ENCODE results near the gene EIPR1.

EIPR1 gene

DNA sequence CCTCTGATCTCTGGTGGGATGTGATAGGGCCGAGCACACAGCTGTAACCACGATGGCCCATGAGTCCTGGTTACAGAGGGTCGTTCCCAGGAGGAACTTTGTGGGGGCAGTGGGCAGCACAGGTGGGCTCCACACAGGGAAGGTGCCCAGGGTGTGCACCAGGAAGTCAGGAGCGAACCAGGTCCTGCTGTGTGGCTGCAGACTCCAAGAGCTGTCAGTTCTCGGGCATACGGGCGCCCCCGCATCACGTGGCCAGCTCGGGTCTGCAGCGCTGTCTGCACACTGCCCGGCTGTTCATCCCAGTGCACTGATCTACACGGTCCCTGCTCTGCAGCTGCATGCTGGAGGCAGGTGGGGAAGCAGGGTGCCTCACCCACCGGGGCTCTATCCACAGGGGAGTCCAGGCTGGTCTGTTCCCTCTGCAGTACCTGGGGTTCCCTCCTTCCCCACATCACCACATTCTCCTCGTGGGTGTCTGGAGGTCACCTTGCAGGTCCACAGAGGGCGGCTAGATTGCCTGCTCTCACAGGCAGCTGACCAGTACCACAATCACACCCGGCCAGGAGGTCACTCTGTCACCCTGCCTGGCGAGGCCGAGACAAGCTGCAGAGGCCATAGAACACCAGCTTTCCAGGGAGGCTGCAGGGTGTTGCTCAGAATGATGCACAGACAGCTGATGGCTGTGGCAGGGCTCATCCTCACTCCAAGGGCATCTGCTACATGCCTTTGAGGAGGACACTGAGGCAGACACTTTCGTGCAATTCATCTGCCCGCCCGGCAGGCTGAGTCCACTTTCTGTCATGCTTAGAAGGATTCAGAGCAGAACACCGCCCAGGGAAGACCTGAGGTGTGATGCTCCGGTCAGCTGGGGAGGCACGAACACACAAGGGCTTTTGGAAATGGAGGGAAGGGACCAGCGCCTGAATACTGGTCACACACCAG is 202.7 kb downstream of the EIPR1 start:
- no peak for DNase-seq (ENCODE audit: low read depth)

DNA sequence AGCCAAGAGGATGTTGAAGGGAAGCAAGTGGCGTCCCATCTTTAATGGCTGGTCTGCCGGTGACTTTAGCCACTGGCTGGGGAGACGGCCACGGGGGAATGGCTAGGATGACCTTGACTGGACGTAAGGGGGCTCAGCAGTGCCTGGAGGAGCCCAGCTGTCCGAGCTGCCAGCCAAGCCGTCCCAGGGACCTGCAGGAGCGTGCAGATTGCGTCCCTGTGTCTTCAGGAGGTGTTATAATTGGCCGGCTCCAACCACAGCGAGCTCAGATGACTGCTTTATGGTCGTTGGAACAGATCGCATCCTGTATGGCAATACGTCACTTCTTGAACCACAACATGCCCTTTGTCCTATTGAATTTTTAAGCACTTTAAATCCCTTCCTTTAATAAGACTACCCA is 204.6 kb downstream of the EIPR1 start:
- DNase-seq (ENCODE audit: low read depth), result no peak

DNA sequence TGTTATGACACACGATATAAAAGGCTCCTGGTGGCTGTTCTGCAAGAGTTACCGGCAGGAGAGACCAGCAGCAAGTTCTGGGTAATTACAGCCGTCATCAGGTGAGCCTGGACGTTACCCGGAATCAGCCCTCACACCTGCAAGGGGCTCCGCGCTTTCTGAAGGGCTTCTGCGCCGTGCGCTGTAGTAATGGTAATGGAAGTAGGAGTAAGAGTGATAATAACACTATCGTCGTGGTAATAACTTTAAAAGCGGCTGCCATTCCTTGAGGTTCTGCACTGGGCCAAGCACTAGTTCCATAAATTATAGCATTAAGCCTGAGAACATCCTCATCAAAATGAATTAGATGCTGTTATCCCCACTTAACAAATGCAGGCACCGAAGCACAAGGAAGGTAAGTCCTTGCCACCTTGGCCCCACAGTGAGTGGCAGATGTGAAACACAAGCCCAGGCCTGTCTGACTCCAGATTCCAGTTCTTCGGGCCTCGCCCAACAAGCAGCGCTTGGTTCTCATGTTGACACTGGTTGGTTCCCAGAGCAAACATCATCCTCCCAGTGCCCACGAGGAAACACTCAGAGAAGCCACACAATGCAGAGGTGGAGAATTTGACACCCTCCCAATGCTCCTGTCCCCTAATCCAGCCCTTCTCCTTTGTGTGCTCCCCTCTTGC is 205.2 kb downstream of the EIPR1 start:
- no peak for DNase-seq (ENCODE audit: low read depth)

DNA sequence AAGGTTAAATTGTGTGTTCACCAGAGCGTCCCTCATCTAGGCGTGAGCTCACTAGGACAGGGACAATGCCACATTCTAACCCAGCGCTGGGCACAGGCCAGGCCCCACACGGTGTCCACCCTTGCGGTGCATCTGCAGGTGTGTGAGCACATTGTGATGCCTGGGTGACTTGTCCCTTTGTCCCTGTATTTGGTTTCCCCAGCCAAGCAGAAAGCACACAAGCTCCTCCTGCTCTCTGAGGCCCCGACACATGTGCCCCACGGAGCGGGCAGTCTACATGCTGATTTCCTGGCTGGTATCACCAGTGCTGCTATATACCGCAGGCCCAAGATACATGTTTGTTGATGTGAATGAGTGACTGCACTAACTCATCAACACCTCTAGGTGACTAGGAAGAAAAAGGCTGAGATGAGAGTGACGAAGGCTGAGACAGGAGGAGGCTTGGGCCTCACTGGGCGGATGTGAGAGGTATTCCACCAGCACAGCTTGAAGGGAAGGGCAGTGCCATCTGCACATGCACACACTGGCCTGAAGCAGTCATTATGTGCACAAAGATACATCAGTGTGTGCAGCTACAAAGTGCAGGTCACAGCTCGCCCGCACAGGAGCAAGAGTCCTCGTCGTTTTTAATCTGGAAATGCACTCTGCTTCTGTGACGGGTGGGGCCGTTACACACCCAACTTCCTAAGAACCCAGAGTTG is 205.9 kb downstream of the EIPR1 start:
- DNase-seq (ENCODE audit: low read depth), result no peak

DNA sequence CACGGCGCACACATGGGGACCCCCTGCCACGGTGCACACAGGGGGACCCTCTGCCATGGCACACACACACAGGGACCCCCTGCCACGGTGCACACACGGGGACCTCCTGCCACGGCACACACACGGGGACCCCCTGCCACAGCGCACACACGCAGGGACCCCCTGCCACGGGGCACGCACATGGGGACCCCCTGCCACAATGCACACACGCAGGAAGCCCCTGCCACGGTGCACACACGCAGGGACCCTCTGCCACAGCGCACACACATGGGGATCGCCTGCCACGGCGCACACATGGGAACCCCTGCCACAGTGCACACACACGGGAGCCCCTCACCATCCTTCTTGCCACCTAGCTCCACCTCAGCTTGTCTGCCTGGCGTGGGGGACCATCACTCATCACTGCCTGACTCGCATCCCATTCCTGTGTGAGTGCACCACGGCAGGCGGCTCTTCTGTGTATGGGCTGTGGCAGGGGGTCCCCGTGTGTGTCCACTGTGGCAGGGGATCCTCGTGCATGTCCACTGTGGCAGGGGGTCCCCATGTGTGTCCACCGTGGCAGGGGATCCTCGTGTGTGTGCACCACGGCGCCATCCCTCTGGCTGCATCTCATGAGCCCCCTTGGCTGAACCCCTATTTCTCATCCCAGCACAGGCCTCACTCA is 206.7 kb downstream of the EIPR1 start:
- no peak for DNase-seq (ENCODE audit: low read depth)

DNA sequence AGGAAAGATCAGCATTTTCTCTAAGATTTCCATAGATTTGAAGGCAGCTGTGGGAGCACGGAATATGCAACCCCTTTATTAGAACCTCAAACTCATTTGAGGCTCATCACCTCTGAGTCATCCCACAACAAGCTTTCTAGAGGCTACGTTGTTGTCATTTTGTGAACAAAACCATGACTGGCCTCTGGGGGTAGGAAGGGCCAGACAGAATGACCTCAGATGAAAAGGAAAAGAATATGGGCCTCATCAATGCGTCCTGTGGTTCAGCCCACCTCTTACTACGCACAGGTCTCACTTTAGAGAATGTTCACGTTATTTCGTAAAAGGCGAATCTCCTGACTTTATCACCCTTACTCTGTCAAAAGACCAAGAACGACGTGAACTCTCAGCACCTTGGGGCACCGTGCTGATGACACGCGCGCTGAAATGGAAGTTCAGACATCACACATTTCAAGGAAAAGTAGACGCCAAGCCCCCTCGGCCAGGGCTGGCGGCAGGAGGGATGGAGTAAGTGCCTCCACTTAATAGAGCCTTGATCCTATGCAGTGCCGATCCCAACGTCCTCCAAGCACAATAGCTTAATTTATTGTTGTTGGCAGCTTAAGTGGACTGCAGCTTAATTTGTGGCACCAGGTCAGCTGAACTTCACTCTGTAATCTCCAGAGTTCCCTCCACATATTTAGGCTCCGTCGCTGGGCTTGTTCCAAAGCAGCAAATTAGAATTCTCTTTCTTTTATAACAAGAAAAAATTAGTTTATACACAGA is 208.3 kb downstream of the EIPR1 start:
- peak; percentile 14 for DNase-seq (ENCODE audit: low read depth)

DNA sequence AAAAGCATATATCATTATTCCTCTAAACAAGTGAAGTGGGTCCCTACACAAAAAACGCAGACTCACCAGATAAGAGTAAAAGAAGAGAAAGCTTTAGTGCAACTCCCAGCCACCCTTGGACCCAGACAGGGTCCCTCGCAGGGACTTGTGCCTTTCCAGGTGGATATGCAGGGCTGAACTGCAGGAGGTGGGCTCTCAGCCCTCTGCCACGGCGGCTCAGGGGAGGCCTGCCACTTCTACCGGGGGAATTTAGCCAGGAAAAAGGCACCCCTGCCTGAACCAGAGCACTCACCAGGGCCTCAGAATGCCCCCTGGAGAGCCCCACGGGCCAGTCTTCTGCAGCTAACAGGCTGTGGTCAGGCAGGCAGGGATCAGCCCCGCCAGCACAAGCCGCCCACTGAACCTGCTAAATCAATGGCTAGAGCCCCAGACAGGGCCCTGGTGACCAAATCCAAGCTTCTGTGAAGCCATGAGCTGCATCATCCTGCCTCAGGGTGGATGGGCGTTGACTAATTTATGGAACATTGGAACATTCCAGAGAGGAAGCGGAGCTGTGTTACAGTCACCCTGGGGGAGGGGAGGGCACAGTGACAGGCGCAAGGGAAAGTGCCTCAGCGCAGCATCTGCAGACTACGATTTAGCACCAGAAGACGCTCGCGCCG is 209.3 kb downstream of the EIPR1 start:
- DNase-seq (ENCODE audit: low read depth), result peak; percentile 59

DNA sequence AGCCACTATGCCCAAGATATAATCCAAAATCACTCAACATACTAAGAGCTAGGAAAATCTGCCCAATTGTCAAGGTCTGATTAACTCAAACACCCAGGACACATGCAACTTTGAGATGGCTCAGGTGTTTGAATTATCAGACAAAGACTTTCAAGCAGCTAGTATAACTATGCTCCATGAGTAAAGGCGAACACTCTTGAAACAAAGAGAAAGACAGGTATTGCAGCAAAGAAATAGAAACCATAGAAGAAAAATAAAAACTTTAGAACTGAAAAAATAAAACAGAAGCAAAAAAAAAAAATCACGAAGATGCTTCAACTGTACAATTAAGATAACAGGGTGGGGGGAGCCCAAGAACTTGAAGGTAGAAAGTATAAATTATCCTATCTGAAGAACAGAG is 214.2 kb downstream of the EIPR1 start:
- DNase-seq (ENCODE audit: low read depth), result no peak

DNA sequence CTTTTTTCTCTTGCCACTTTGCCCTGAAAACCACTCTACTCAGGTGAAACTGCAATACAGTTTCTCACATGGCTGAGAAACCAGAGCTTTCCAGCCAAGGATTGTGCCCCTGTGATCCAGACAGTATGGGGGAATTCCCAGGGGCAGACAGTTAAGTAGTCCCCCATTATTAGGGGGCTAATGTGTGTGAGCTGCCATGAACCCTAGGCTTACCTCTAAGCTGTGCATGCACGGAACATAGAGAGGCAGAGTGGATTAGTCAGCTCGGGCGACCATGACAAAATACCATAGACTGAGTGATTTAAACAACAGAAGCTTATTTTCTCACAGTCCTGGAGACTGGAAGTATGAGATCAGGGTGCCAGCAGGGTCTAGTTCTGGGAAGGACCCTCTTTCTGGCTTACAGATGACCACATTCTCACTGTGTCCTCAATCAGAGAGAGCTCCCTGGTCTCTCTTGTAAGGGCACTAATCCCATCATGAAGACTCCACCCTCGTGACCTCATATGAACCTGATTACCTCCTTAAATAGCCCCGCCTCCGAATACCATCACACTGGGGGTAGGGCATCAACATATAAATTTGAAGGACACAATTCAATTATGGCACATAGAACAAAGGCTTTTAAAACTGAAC is 215.1 kb downstream of the EIPR1 start:
- DNase-seq (ENCODE audit: low read depth), result no peak

DNA sequence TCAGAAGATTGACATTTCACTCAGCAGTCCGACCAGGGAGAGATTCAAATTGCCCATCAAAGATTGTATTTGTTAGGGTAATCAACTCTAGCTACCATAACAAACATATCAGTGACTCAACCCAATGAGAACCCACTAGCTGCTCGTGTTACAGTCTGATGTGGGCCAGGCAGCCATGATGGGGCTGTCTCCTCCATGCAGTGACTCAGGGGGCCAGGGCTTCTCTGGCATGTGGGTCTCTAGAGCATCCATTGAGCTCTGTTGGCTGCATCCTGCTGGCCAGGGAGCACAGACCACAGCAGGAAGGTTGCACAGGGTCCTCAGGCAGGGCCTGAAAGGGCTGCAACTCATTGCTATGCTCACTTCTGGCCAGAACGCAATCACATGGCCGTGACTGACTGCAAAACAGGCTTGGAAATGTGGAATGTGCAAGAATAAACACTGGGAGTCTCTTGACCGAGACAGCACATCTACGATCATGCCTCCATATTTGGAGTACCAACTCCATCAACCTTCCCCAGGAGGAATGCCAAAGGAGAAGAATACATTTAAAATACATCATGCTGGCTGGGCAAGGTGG is 216.8 kb downstream of the EIPR1 start:
- DNase-seq (ENCODE audit: low read depth), result no peak

DNA sequence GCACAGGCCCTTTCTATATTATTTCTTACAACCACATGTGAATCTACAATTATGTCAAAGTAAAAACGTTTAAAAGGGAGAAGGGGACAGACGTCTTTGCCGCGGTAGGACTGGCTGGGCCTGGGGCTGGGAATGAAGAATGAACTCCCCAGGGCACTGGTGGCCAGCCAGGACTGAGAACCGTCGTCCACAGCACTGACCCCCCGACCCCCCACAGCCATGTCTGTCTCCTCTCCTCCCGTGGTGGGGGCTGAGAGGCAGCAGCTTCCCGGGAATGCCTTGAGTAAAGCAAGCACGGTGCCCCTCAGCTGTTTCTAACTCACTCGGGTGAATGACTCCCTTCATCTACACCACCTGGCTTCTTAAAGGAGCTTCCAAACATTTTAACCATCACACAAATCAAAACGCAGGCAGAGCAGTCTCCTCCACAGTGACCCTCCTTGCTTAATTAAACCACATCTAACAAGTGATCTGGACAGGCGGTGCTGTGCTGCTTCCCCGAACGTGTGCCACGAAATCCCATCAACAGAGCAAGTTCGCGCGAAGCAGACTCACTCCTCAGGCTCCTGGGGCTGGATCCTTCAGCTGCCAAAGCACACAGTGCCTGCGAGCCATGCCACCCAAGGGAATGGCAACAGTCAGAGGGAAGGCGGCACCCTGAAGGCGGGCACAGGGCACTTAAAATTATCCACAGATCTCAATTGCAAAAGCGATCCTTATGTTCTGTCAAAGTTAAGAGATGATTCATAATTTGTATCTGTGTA is 217.7 kb downstream of the EIPR1 start:
- DNase-seq (ENCODE audit: low read depth), result no peak

DNA sequence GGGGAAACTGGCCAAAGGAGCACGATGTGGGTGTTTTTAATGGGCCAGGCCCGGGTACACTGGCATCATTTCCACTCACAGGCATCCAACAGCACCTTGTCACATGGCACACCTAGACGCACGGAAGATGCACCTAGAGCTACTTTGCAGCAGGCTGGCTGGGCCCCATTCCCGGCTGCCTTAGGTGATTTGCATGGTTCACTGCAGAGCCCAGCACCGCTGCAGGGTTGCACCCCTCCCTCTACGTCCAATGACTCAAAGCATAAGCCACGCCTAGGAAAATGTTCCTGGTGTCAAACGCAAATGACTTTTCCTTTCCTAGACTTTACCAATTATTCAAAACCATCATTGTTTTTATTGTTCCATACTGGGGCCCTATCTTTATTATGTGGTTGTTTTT is 222.9 kb downstream of the EIPR1 start:
- DNase-seq (ENCODE audit: low read depth), result no peak

DNA sequence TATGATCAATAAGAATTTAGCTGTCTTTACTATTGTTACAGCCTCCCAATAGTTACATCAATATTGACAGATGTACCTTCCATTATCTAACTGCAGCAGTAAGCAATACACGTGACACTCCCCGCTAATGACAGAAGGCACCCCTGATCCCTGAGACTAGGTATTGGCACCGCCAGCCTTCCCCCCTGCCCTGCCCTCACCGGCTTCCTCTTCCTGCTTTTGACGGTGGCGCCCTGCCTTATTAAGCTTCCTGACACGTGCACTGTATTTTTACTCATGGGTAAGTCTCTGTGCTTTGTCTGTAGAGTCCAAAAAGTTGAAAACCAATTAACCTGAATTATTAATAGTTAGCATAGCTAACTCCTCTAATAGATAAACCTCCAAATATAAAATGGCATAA is 223.5 kb downstream of the EIPR1 start:
- no peak for DNase-seq (ENCODE audit: low read depth)

DNA sequence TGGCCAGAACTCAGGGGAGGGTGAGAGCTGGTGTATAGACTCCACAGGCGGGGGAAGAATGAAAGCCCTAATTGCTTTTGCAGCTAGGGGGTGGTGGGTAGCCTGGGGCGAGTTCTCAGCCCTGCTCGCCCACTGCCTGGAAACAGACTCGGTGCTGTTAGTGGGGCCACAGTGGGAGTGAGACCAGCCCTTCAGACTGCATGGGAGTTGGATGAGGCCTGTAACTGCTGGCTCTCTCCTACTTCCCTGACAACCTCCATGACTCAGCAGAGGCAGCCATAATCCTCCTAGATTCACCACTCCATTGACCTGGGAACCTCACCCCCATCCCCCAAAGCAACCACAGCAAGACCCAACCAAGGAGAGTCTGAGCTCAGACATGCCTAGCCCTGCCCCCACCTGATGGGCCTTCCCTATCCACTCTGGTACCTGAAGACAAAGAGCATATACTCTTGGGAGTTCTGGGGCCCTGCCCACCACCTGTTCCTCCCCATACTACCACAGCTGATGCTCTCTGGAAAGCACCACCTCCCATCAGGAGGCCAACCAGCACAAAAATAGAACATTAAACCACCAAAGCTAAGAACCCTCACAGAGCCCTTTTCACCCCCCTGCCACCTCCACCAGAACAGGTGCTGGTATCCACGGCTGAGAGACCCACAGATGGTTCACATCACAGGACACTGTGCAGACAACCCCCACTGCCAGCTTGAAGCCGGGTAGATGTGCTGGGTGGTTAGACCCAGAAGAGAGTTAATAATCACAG is 226.3 kb downstream of the EIPR1 start:
- DNase-seq (ENCODE audit: low read depth), result no peak

DNA sequence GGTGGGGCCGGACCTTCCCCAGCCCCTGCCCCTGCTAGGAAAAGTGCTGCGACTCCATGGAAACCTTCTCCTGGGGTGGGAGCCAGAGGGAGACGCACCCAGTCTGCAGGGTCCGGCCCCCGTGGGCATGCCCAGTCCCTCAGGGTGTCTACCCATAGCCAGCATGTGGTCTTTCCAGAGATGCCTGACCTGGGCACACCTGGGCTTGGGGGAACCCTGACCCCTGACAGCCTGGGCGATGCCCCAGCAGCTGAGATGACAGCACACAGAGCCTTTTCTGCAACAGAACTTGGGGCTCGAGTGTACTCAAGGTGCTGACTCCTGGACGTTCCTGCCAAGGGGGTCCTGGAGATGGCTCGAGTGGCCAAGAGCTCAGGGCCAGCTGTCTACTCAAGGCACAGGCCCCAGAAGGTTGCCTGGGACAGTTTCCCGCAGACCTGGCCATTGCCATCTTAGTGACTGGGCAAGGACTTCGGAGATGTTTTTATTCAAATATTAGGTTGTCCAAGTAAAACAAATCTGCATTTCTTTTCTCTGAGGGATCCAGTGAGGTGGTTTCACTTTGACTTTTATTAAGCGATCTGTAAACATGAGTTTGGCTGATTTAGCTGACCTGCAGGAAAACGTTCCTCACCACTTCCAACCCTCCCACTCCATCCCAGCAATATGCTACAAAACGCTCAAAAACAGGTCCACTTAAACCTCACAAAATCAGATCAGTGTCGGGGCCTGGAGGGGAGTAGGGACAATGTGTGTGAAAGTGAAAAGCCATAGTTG is 228.0 kb downstream of the EIPR1 start:
- no peak for DNase-seq (ENCODE audit: low read depth)

DNA sequence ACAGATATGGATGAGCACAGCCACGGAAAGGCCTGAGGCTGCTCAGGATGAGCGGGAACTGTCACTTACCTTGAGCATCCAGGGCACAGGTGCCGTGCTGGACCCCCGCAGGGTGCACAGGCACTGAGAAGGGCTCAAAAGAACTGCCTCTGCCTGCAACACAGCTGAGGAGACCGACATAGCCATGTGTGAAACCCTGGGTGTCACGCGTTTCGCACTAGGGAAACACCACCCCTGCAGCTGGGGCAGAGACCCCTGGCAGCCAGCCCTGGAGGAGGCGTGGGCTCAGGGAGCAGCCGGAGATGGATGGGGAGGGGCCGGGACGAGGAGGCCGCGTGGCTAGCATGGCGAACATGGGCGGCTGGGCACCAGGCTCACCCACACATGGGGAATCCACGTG is 228.9 kb downstream of the EIPR1 start:
- DNase-seq (ENCODE audit: low read depth), result no peak

DNA sequence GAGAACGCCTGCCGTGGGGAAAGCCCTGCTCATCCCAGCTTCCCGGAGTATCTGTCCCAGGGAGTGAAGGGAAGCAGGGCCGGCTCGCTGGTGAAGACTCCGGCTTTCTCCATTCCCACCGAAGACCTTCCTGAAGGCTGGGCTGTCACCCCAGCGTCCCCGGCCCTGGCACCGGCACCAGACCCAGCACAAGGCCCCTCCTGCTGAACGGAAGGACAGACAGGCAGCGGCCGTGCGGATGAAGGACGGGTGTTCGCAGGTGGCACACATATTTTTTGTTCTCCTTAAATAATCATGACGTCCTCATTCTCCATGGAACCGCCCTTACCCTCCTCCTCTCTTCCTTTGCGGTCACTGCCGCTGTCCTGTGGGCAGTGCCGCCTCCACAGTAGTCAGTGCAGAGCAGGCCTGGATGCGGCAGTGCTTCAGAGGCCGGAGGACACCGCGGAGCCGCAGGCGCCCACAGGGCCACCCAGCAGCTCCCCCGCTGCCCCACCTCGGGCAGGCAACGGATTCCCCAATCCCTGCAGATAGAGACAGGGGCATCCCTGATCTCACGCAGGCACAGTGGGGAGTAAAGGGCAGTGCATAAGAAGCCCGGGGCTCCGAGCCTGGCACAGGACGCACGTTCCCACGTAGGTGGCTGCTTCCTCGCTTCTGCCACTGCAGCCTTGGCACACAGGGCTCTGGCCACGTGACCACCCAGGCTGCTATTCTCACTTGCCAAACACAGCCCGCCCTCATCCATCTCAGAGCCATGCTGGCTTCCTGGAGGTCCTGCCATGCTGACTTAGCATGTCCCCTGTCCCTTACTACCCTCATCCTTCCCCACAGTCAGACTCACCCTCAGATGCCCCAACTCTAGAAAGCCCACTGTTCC is 229.7 kb downstream of the EIPR1 start:
- DNase-seq (ENCODE audit: low read depth), result no peak
